HUDEP-2 (cell line): ENCODE data around the gene TNNT3.

Experiments used
- DNase-seq, 76 experiments: peaks; one replicate each; lab custom pipeline; 2025; ENCODE audit not compliant: unreplicated experiment in 76 of 76; lab: John Stamatoyannopoulos, UW

The TNNT3 gene

DNA sequence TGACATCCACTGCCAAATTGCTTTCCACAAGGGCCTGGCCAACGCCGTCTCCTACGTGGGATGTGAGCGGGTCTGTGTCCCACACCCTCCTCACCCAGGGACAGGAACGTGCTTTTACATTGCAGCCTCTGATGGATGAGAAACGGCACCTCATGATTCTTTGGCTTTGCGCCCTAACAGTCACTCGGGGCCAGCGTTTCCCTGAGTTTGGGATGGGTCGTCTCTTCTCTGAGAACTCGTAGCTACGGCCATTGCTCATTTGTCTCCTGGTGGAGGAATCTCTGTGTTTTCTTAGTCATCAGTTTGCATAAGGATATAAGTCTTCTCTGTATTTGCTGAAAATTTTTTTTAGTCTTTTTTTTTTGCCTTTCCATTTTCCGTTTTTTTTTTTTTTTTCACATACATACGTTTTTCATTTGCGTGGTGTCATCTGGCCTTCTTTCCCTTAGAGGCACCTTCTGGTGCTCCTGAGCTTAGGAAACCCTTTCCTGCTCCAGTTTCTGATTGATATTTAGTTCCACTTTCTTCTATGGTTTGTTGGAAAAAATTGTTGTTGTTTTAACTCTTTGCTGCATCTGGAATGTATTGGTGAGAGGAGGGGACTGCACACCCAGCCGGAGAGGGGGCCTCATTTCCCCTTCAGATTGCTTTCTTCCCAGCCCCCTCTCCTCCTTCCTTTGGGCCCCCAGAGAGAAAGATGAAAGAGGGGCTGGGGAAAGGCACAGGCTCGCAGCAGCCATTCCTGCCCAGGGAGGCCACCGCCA lies 12.0 kb downstream of the TNNT3 start:
- DNase-seq = no peak

DNA sequence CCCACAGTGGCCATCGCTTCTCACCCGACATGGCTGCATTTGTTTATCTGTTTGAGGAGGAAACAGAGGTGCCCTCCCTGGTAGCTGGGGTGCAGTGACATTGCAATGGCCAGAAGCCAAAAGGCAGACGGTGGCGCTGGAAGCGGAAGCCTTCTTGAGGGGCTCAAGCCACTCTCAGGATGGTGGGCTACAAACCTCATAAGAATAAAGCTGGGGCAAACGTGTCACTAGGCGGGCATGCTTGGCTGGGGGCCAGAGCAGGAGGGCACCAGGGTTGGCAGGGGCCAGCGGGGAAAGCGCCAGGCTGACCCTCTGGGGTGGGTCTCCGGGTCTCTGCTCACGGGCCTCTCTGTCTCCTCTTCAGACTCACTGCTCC lies 12.6 kb downstream of the TNNT3 start:
- no peak for DNase-seq

DNA sequence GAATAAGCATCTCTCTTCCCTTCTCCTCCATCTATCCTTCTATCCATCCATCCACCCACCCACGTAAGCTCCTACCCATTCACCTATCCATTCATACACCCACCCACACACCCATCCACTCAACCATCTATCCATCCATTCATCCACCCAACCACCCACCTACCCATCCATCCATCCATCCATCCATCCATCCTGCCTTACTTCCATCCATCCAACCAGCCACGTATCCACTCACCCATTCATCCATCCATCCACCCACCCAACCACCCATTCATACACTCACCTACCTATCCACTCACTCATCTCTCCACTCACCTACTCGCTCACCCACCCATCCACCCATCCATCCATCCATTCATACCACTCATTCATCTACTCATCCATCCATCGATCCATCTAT lies 13.2 kb downstream of the TNNT3 start:
- no peak for DNase-seq

DNA sequence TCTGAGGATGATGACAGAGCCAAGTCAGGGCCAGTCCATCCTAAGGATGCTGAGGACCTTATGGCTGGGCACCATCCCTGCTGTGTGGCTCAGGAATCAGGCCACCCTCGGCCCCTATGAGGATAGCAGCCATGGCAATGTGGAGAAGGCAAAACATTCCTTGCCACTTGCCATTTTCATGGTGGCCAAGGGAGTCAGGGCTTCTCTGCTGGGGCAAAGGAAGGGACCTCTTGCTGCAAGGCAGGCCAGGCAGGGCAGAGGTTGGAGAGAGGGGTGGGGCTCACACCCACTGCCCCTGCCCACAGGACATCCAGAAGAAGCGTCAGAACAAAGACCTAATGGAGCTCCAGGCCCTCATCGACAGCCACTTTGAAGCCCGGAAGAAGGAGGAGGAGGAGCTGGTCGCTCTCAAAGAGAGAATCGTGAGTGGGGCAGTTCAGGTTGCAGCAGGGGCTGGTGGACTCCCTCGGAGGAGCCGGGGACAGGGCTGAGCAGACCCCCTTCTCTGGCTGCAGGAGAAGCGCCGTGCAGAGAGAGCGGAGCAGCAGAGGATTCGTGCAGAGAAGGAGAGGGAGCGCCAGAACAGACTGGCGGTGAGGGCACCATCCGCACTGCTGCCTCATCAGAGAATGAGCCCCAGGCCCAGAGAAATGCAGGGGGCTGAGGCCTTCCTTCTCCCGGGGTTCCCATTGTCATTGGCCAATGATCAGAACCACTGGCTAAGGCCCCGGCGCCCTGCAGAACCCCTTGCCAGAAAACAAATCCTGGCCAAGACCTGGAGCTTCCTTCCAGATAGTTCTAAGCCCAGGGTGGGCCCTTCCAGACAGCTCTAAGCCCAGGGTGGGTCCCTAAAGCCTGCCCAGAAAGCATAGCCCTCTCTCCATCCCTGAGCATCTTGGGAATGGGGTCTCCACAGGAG lies 14.2 kb downstream of the TNNT3 start:
- no peak for DNase-seq

DNA sequence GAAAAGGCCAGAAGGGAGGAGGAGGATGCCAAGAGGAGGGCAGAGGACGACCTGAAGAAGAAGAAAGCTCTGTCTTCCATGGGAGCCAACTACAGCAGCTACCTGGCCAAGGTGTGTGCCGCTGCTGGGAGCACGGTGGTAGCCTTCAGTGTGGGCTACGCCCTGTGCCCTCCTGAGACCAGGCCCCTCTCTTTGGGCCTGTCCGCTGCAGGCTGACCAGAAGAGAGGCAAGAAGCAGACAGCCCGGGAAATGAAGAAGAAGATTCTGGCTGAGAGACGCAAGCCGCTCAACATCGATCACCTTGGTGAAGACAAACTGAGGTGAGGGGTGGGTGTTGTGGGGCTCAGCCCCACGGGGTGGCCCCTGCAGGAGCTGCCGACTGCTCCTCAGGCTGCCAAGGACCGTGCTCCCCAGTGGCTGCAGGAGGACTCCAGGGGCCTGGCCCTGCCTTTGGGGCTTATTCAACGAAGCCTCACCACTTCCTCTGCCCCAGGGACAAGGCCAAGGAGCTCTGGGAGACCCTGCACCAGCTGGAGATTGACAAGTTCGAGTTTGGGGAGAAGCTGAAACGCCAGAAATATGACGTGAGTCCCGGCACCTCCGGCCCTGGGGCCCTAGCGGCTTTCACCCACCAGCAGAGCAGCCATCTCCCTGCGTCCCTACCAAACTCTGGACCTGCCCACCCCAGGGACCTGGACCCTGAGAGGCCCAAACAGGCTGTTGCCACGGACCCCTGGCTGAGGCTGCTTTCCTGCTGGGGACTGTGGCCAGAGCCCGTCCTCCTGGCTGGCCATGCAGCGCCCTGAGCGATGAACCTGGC lies 15.0 kb downstream of the TNNT3 start:
- DNase-seq = no peak

DNA sequence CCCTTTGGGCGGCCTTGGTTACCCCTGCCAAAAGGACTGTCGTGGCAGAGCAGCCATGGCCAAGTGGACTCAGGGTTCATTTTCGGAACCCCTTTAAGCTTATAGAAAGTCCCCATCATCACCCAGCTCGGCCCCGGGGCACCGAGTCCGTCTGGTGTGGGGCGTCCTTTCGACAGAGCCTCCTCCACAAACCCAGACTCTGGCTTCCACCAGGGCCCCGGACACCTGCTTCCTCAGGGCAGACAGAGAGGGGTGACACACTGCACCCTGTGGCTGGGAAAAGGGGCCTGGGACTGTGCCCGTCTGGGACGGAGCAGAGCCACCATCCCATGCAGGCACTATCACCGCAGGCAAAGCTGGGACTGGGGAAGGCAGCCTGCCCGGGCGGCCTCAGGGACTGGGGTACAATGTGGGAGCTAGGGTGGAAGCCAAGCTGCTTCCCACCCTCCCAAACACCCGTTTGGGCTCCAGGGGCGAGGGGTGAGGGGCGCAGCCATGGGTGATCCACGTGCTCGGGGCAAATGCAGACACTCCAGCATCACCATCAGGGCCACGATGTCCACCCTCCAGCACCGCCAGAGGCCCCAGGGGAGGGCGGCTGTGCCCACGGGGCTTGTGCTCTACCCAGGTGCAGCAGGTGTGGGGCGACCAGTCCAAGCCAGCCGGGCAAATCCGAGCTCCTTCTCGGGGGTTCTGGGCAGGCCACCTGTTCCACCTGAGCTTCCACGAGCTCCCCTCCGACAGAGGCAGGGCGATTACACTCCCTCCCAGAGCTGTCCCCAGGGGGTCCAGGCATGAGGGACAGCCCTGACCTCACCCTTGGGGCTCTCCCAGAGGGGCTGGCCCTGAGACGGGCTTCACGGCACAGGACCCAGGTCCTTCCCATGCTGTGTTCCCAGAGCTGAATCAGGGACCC lies 15.9 kb downstream of the TNNT3 start:
- DNase-seq = no peak

GRCh38 chr11:1936072-1936780 lies 16.7 kb downstream of the TNNT3 start:
- DNase-seq = no peak

DNA sequence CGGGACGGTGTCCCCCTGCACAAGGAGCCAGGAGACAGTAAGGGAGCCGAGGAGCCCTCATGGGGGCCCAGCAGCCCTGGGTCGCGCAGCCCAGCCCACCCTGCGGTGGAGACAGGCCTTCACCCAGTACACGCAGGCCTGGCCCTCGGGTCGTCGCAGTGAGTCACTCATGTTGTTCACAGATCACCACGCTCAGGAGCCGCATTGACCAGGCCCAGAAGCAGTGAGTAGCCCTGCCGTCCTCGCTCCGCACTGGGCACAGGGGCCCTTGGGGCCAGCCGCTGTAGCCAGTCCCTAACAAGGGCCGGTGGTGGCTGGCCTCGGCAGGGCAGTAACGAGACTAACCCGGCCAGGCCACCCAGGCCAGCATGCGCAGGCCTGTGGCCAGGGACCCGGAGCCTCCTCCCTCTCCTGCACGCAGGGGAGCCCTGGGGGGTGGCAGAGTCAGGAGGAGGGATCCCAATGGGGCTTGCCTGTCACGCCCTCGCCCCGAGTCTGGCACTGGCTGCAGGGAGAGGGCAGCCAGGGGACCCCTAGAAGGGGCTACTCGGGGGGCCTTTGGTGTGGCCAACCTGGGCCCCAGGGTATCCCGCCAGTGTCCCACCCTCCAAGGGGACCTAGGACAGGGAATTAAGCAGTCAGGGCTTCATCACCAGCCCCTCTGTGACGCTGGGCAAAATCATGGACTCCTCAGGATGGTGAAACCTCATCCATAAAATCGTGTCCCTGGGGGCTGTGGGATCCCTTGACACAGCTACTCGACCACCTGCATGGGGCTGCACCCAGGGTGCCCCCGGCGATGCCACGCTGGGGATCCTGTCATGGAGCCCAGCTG lies 17.5 kb downstream of the TNNT3 start:
- no peak for DNase-seq

DNA sequence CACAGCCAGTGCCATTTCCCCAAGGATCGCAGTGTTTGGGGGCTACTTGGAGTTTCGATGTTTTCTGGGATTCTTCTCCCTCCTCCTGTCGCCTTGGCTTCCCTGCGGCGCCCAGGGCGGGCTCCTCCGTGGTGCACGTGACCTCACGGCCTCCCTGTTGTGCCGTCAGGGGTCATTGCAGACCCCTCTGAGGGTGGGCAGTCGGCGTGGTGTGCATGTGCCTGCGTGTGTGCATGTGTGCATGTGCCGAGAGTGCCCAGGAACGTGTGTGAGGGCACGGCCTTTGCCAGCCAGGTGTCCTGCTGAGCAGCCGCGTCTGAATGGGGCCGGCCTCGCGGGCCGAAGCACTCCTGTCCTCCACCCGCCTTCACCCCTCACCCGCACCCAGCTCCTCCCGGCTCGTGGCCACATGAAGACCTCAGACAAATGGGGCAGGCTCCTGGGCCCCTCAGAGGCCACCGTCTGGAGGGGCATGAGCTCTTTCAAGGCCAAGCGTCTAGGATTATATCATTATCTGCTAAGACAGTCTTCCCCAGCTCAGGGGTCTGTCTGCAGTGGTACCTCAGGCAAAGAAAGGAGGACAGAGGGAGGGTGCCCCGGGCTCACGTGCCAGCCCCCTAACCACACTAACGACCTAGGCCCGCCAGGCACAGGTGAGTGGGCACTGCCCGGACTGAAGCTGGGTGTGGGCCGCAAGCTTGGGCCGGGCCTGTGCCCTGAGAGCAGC lies 18.3 kb downstream of the TNNT3 start:
- DNase-seq = no peak

- DNase-seq = no peak
Observed at GRCh38 chr11:1938343-1939005, 19.0 kb downstream of the TNNT3 start.

DNA sequence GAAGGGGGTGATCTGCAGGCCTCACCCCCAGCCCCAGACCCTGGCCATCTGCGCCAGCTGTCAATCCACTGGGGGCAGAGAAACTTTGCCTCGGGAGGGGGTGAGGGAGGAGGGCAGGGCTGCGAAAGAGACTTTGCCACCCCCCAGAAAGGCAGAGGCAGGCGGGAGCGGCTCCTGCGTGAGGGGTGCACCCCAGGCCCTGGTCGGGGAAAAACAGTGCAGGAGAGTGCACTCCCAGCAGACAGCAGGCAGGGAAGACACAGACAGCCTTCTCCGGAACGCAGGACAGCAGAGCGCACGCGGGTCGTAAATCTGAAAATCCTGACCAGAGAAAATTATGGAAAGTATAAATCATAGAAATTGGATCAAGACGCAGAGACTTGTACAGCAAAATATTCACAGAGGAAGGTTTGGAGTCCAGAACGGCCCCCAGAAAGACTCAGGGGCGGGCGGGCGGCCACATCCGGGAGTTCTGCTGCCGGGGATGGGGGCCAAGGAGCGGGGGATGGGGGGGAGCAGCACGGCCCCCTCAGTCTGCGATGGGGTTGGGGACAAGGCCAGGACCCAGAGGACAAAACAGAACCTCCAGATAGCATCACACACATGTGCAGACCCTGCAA lies 19.6 kb downstream of the TNNT3 start:
- no peak for DNase-seq

GRCh38 chr11:1939788-1940187 lies 20.3 kb downstream of the TNNT3 start:
- peak in 1 of 76 experiments; percentile 5 for DNase-seq

GRCh38 chr11:1942558-1943260 lies 23.2 kb downstream of the TNNT3 start:
- no peak for DNase-seq

GRCh38 chr11:1943576-1943975 lies 24.1 kb downstream of the TNNT3 start:
- no peak for DNase-seq

DNA sequence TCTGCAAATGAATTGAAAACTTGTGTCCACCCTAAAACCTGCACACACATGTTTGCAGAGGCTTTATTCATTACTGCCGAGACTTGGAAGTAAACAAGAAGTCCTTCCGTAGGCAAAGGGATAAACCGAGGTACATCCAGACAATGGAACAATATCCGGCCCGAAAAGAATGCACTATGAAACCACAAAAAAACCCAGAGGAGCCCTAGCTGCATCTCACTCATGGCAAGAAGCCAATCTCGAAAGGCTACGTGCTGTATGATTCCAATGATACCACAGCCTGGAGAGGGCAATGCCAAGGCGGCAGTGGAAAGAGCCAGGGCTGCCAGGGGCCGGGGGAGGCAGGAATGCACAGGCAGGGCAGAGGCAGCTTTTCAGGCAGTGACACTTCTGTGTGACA lies 24.5 kb downstream of the TNNT3 start:
- peak in 4 of 76 experiments; percentile 1 to 9 (median 6) for DNase-seq

GRCh38 chr11:1946812-1947484 lies 27.4 kb downstream of the TNNT3 start, which contains the start of gene MRPL23:
Gene MRPL23, plus strand, starts transcription at chr11:1947332. Its CDS starts 31 bp downstream, at chr11:1947363.
- DNase-seq = no peak
